Measurements from ENCODE around the gene NOL7.

GRCh38 chr6:13566500-13566899, 48.6 kb upstream of the NOL7 start:
- TF ChIP-seq CTCF (conservative IDR thresholded peaks at IDR 0.05; ENCODE audit: low read depth, low read length) (no peak), CEBPB (IDR thresholded peaks at IDR 0.05; ENCODE audit: low read depth, low read length) (no peak), SMC3 (IDR thresholded peaks at IDR 0.05; ENCODE audit: low read depth, low read length) (no peak), RCOR1 (IDR thresholded peaks at IDR 0.05; ENCODE audit: insufficient replicate concordance, low read length) (no peak), POLR2A (IDR thresholded peaks at IDR 0.05; ENCODE audit: low read depth, low read length) (no peak), MXI1 (IDR thresholded peaks at IDR 0.05; ENCODE audit: borderline replicate concordance, low read depth, low read length) (no peak), NFE2L2 (IDR thresholded peaks at IDR 0.05; ENCODE audit: low read depth, low read length) (no peak), USF2 (IDR thresholded peaks at IDR 0.05; ENCODE audit: low read depth, low read length) (no peak), MAFK (IDR thresholded peaks at IDR 0.05; ENCODE audit: low read depth, low read length) (no peak), RAD21 (IDR thresholded peaks at IDR 0.05; ENCODE audit: low read length) (no peak), MAZ (IDR thresholded peaks at IDR 0.05; ENCODE audit: borderline replicate concordance, low read depth, low read length) (no peak), BHLHE40 (IDR thresholded peaks at IDR 0.05; ENCODE audit: low read depth, low read length) (no peak)

Data from IMR-90 (cell line).